Transverse colon (tissue), 4 donors: ENCODE data around the gene PHF20.

ENCODE experiments used
- CTCF ChIP-seq, 5 experiments: fragments of 200-600 bp in 3 of 5; fragments of 450-650 bp in 2 of 5; sonication (generic) in 3 of 5; IDR thresholded peaks; 1 replicate in 2 of 5; 2 replicates in 3 of 5; pipeline ENCODE4 v1.5.1; 2016 to 2017; ENCODE audit warnings: antibody characterized with exemption in 5 of 5, inconsistent platforms in 3 of 5, mild to moderate bottlenecking in 2 of 5, moderate library complexity in 1 of 5
- POLR2A ChIP-seq: fragments of 450-650 bp; IDR thresholded peaks from one replicate; pipeline ENCODE4 v1.6.1; 2016; ENCODE audit warnings: antibody characterized with exemption, mild to moderate bottlenecking, moderate library complexity
- POLR2AphosphoS5 ChIP-seq, 3 donors: sonication (generic); formaldehyde crosslinking; IDR thresholded peaks; one replicate each; pipeline ENCODE4 v1.6.1; 2016; ENCODE audit warnings: antibody characterized with exemption in 3 of 3

GRCh38 chr20:35792740-35793139, 20.9 kb downstream of the PHF20 start:
- TF ChIP-seq CTCF (IDR thresholded peaks at IDR 0.05) (no peak), POLR2A (no peak), POLR2AphosphoS5 (IDR thresholded peaks at IDR 0.05) (no peak)
